ENCODE measurements around the gene C1QTNF3.

DNA sequence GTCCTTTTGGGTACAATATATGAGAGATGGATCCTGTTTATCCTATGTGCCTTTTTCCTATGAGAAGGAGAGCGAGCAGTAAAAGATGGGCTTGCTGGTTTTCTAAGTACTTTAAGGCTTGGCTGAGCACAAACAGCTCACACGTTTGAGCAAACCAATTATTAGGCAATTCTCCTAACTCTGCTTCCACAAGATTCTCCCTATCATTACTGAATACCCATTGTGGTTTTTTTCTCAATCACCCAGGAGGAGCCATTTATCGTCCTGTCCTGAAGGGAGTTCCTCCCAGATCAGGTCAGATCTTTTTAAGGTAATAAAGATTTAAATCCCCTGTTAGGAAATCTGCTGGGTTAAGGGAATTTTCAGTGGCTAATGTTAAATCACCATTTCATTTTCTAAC lies 19.4 kb upstream of the C1QTNF3 start:
- TF ChIP-seq, protein P1, sequence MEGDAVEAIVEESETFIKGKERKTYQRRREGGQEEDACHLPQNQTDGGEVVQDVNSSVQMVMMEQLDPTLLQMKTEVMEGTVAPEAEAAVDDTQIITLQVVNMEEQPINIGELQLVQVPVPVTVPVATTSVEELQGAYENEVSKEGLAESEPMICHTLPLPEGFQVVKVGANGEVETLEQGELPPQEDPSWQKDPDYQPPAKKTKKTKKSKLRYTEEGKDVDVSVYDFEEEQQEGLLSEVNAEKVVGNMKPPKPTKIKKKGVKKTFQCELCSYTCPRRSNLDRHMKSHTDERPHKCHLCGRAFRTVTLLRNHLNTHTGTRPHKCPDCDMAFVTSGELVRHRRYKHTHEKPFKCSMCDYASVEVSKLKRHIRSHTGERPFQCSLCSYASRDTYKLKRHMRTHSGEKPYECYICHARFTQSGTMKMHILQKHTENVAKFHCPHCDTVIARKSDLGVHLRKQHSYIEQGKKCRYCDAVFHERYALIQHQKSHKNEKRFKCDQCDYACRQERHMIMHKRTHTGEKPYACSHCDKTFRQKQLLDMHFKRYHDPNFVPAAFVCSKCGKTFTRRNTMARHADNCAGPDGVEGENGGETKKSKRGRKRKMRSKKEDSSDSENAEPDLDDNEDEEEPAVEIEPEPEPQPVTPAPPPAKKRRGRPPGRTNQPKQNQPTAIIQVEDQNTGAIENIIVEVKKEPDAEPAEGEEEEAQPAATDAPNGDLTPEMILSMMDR (IDR thresholded peaks at IDR 0.05 in 8 of 11, conservative IDR thresholded peaks at IDR 0.05 in 3 of 11): no peak
- TF ChIP-seq POLR2A (IDR thresholded peaks at IDR 0.05): no peak
